ACHN (cell line): ENCODE data around the gene HNRNPCL4.
"Not testable (repeated sequence)": the region's sequence is repeated elsewhere in the genome, so short reads cannot be mapped to it uniquely, and the experiment has no call there.

Experiments
- DNase-seq: peaks from one replicate; pipeline ENCODE4 v3.0.0-alpha.2; 2015
- in situ Hi-C: cut with HindIII; loops from 2 replicates; pipeline ENCODE4 v1.10.0; 2017; ENCODE audit warnings: low sequenced_read_pairs, low pct_ligation_motif_present, low pct_unique_long_range_greater_than_20kb

HNRNPCL4 gene

DNA sequence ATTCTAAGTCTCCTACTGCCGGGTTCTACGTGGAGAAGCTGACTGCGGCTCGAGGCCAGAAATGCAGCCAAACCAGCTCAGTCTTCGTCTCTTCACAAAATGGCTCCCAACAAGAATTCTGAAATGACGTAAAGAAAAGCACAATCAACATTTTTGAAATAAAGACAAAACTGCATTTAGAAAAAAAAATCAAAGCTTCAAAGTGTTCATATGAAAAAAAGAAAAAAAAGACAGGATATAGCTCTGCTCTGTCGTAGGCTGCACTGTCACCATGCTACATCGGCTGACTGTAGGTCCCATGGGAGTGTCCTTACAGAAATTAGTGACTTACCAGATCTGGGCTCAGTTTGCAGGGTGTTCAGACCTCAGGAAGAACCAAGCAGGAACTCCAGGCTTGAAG, at the start of gene HNRNPCL4:
HNRNPCL4 (minus strand) TSS at position 101 of the 400 bp plus-strand sequence. CDS start 164 bp downstream, outside the sequence.
- in situ Hi-C loops, DNase-seq: not testable (repeated sequence)

DNA sequence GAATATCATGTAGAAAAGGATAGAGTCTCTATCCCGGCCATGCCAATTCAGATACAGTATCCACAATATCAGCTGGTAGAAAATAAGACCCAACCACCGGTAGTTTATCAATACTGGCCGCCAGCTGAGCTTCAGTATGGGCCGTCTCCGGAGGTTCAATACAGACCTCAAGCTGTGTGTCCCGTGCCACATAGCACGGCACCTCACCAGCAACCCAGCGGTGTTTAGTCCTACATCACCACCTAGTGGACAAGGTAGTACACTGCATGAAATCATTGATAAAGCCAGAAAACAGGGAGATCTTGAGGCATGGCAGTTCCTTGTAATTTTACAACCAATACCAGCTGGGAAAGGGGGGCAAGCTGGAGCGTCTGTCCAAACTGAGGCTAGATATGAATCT, 43.3 kb upstream of the HNRNPCL4 start:
- DNase-seq, in situ Hi-C loops: not testable (repeated sequence)

DNA sequence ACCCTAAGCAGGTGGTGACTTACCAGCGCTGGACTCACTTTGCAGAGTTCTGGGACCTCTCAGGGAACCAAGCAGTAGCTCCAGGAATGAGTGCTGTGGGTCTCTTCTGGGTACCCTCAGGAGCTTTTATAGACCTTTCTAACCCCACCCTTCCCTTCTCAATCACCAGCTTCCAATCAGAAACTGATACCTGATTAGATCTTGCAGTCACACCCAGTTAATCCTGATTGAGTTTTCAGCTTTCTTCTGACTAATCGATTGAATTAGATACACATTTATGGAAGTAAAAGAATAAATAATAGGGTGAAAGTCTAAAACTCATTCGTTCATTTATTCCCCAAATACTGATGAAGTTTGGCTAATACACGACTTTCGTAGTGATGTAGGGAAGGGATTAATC, 35.9 kb upstream of the HNRNPCL4 start, which contains the start of gene PRAMEF13:
PRAMEF13 (minus strand) TSS at position 101 of the 400 bp plus-strand sequence. CDS start 1,820 bp downstream, outside the sequence.
- DNase-seq, in situ Hi-C loops: not testable (repeated sequence)

DNA sequence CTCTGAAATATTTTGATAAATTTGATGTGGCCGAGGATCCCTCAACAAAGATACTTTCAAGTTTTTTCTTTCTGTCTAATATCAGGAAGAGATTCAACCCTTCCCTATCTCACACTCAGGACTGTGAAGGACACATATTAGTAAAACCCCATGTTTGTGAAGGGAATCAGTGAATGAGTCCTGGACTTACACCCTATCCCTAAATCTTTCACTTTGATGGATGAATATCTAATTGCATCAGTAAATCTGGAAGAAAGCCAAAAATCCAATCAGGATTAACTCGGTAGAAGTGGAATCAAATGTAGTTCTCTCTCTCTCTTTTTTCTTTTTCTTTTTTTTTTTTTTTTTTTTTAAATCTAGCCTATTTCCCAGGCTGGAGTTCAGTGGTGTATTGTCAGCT, 6.1 kb upstream of the HNRNPCL4 start, which contains the start of gene PRAMEF9:
PRAMEF9 (plus strand) TSS at position 301 of the 400 bp plus-strand sequence. CDS start 3,433 bp downstream, outside the sequence.
- in situ Hi-C loops, DNase-seq: not testable (repeated sequence)

DNA sequence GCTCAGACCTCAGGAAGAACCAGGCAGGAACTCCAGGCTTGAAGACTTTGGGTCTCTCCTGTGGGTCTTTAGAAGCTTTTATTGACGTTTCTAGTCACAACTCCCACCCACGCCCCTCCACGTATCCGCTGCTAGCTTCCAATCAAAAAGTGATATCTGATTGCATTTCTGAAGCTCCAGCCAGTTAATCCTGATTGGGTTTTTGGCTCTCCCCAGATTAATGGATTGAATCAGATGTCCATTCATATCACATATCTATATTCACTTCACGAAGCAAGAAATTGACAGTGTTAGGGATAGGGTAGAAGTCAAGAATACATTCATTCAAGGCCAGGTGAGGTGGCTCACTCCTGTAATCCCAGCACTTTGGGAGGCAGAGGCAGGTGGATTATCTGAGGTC, 9.5 kb downstream of the HNRNPCL4 start, which contains the start of gene PRAMEF26:
PRAMEF26 (minus strand) TSS at position 101 of the 400 bp plus-strand sequence. CDS start 2,914 bp downstream, outside the sequence.
- in situ Hi-C loops, DNase-seq: not testable (repeated sequence)

DNA sequence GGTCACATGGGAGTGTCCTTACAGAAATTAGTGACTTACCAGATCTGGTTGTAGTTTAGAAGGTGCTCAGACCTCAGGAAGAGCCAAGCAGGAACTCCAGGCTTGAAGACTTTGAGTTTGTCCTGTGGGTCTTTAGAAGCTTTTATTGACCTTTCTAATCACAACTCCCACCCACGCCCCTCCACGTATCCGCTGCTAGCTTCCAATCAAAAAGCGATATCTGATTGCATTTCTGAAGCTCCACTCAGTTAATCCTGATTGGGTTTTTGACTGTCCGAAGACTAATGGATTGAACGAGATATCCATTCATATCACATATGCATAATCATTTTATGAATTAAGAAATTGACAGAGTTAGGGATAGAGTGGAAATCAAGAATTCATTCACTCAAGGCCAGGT, 48.7 kb downstream of the HNRNPCL4 start, which contains the start of gene HNRNPCL2:
HNRNPCL2 (minus strand) TSS at position 101 of the 400 bp plus-strand sequence. CDS start 454 bp downstream, outside the sequence.
- DNase-seq, in situ Hi-C loops: not testable (repeated sequence)
